GM12891 (cell line): ENCODE measurements around the gene COG7.
"Not testable (repeated sequence)": the region's sequence is repeated elsewhere in the genome, so short reads cannot be mapped to it uniquely, and the experiment has no call there.

Experiments used
- POLR2A ChIP-seq: IDR thresholded peaks from 2 replicates; pipeline ENCODE4 v1.6.1; 2011; ENCODE audit warnings: low read depth, low read length, control low read depth
- POLR2AphosphoS5 ChIP-seq: IDR thresholded peaks from 2 replicates; pipeline ENCODE4 v1.6.1; 2011; ENCODE audit warnings: low read depth, low read length, control low read depth
- POU2F2 ChIP-seq: IDR thresholded peaks from 2 replicates; pipeline ENCODE4 v1.6.1; 2011; ENCODE audit warnings: low read depth, mild to moderate bottlenecking, control low read depth, low read length, moderate library complexity
- TAF1 ChIP-seq: IDR thresholded peaks from 2 replicates; pipeline ENCODE4 v1.6.1; 2011; ENCODE audit warnings: low read depth, low read length, control low read depth

DNA sequence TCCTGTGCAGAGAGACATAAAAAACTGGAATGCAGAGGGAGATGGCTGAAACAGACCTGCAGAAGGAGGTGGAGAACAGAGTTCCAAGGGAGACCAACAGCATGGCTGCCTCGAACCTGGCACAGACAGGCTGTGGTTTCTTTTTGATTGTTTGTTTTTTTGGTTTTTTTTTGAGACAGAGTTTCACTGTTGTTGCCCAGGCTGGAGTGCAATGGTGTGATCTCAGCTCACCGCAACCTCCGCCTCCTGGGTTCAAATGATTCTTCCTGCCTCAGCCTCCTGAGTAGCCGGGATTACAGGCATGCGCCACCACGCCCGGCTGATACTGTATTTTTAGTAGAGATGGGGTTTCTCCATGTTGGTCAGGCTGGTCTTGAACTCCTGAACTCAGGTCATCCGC lies 30.5 kb upstream of the COG7 start:
- not testable (repeated sequence) for TF ChIP-seq POLR2AphosphoS5, TAF1, POLR2A, POU2F2
